Liver (tissue), 9 donors: ENCODE results near the gene RAB5A. TPM values are rescaled to one million over a fixed set of nuclear protein-coding genes. Genes with fewer than 3 reads are reported as not detected.

ENCODE experiments used
- DNase-seq: peaks from one replicate; pipeline ENCODE4 v3.0.0-alpha.2; 2017; ENCODE audit warnings: low spot score
- H3K27ac ChIP-seq, 2 donors: one replicate each; pipeline ENCODE4 v1.7.0; 2013; ENCODE audit warnings: inconsistent platforms in 2 of 2, low read length in 2 of 2, control low read depth in 1 of 2, low read depth in 1 of 2, mild to moderate bottlenecking in 1 of 2
- H3K27me3 ChIP-seq, 4 donors: one replicate each; pipeline versions ENCODE4 v1.6.1 to v1.7.0; 2013; ENCODE audit warnings: low read length in 3 of 4, inconsistent platforms in 1 of 4, mild to moderate bottlenecking in 1 of 4, moderate library complexity in 1 of 4; ENCODE audit not compliant: control insufficient read depth in 4 of 4, insufficient read depth in 4 of 4
- H3K36me3 ChIP-seq, 4 donors: one replicate each; pipeline versions ENCODE4 v1.6.1 to v1.7.0; 2013; ENCODE audit warnings: low read length in 3 of 4, mild to moderate bottlenecking in 3 of 4, low read depth in 1 of 4, moderate library complexity in 1 of 4; ENCODE audit not compliant: control insufficient read depth in 4 of 4, insufficient read depth in 3 of 4
- H3K4me1 ChIP-seq, 4 donors: one replicate each; pipeline versions ENCODE4 v1.6.1 to v1.7.0; 2013; ENCODE audit warnings: low read length in 3 of 4, mild to moderate bottlenecking in 3 of 4, moderate library complexity in 1 of 4; ENCODE audit not compliant: control insufficient read depth in 4 of 4, insufficient read depth in 4 of 4
- H3K4me3 ChIP-seq, 3 donors: one replicate each; pipeline versions ENCODE4 v1.6.1 to v1.7.0; 2013; ENCODE audit warnings: low read length in 3 of 3, control low read depth in 1 of 3, low read depth in 1 of 3, mild to moderate bottlenecking in 1 of 3
- H3K9ac ChIP-seq, 2 donors: one replicate each; pipeline ENCODE4 v1.7.0; 2013; ENCODE audit warnings: low read length in 2 of 2, mild to moderate bottlenecking in 2 of 2, moderate library complexity in 2 of 2, control low read depth in 1 of 2, low read depth in 1 of 2
- H3K9me3 ChIP-seq, 4 donors: one replicate each; pipeline versions ENCODE4 v1.6.1 to v1.7.0; 2013; ENCODE audit warnings: low read length in 3 of 4; ENCODE audit not compliant: control insufficient read depth in 4 of 4
- EGR1 ChIP-seq, 2 donors: IDR thresholded peaks; 2 replicates each; pipeline ENCODE4 v1.6.1; 2016 to 2018; ENCODE audit warnings: antibody characterized with exemption in 2 of 2, low read depth in 2 of 2
- FOXA1 ChIP-seq: IDR thresholded peaks from 2 replicates; pipeline ENCODE4 v1.6.1; 2016; ENCODE audit warnings: antibody characterized with exemption
- FOXA2 ChIP-seq: IDR thresholded peaks from 2 replicates; pipeline ENCODE4 v1.6.1; 2016; ENCODE audit warnings: antibody characterized with exemption
- GABPA ChIP-seq, 2 donors: IDR thresholded peaks in 1 of 2; conservative IDR thresholded peaks in 1 of 2; 2 replicates each; pipeline ENCODE4 v1.6.1; 2016; ENCODE audit warnings: antibody characterized with exemption in 2 of 2, mild to moderate bottlenecking in 1 of 2, moderate library complexity in 1 of 2
- HNF4A ChIP-seq, 2 donors: conservative IDR thresholded peaks; 2 replicates each; pipeline ENCODE4 v1.6.1; 2016; ENCODE audit warnings: antibody characterized with exemption in 2 of 2, mild to moderate bottlenecking in 2 of 2
- HNF4G ChIP-seq: IDR thresholded peaks from 2 replicates; pipeline ENCODE4 v1.6.1; 2016; ENCODE audit warnings: antibody characterized with exemption
- JUND ChIP-seq, 2 donors: IDR thresholded peaks; 2 replicates each; pipeline ENCODE4 v1.6.1; 2016; ENCODE audit warnings: antibody characterized with exemption in 2 of 2
- NR2F2 ChIP-seq: IDR thresholded peaks from 2 replicates; pipeline ENCODE4 v1.6.1; 2016; ENCODE audit warnings: antibody characterized with exemption
- RAD21 ChIP-seq, 2 donors: IDR thresholded peaks; 2 replicates each; pipeline ENCODE4 v1.6.1; 2016; ENCODE audit warnings: antibody characterized with exemption in 2 of 2, mild to moderate bottlenecking in 2 of 2
- RXRA ChIP-seq, 2 donors: IDR thresholded peaks; 2 replicates each; pipeline ENCODE4 v1.6.1; 2017 to 2018; ENCODE audit warnings: antibody characterized with exemption in 2 of 2, mild to moderate bottlenecking in 1 of 2
- SP1 ChIP-seq: IDR thresholded peaks from 2 replicates; pipeline ENCODE4 v1.6.1; 2018; ENCODE audit warnings: antibody characterized with exemption, mild to moderate bottlenecking
- TAF1 ChIP-seq: conservative IDR thresholded peaks from 2 replicates; pipeline ENCODE4 v1.6.1; 2016; ENCODE audit warnings: antibody characterized with exemption, mild to moderate bottlenecking
- YY1 ChIP-seq: IDR thresholded peaks from 2 replicates; pipeline ENCODE4 v1.6.1; 2016; ENCODE audit warnings: antibody characterized with exemption, mild to moderate bottlenecking
- WGBS: extraction: QIAGEN DNeasy Blood & Tissue Kit; methylation state at CpG from one replicate; pipeline ENCODE4 v1.1.7; 2013; 5-methylcytosine and 5-hydroxymethylcytosine counted together
- polyA plus RNA-seq, 2 donors: library from polyadenylated mRNA; stranded (reverse) in 1 of 2; unstranded in 1 of 2; fragments of 200-250 nt in 1 of 2; fragments of >200 nt in 1 of 2; fragmentation: Nextera tagmentation in 1 of 2; extraction: Ambion mirVana in 1 of 2; gene quantifications; one replicate each; pipeline versions ENCODE4 v1.2.1 to v1.2.3, GENCODE V29; 2013 to 2015
- total RNA-seq, 2 donors: library from RNA; depleted of rRNA; stranded (reverse); fragments of >200 nt; gene quantifications; one replicate each; pipeline ENCODE4 v1.2.3, GENCODE V29; 2014
- TF ChIP-seq, protein P1 (sequence below): IDR thresholded peaks from 2 replicates; pipeline ENCODE4 v1.6.1; 2016; ENCODE audit warnings: antibody characterized with exemption
- TF ChIP-seq, protein P2 (sequence below): IDR thresholded peaks from 2 replicates; pipeline ENCODE4 v1.6.1; 2016; ENCODE audit warnings: antibody characterized with exemption
- TF ChIP-seq, protein P3 (sequence below): fragments of 150-350 bp; IDR thresholded peaks from 2 replicates; pipeline ENCODE4 v1.5.1; 2017; ENCODE audit warnings: improper control_type of control experiment, low read depth, low read length; ENCODE audit not compliant: missing input control
- TF ChIP-seq, protein P4 (sequence below): IDR thresholded peaks from 2 replicates; pipeline ENCODE4 v1.6.1; 2016; ENCODE audit warnings: antibody characterized with exemption, mild to moderate bottlenecking
- TF ChIP-seq, protein P5 (sequence below): IDR thresholded peaks from 2 replicates; pipeline ENCODE4 v1.6.1; 2016; ENCODE audit warnings: antibody characterized with exemption
- donor health status: healthy.
- donor health status: healthy.
- donor health status: healthy.
- donor health status: healthy.
- donor health status: healthy.

The RAB5A gene
- total and polyA plus RNA-seq, 4 donors, result 15.2 to 37.9 (median 25.9) TPM

DNA sequence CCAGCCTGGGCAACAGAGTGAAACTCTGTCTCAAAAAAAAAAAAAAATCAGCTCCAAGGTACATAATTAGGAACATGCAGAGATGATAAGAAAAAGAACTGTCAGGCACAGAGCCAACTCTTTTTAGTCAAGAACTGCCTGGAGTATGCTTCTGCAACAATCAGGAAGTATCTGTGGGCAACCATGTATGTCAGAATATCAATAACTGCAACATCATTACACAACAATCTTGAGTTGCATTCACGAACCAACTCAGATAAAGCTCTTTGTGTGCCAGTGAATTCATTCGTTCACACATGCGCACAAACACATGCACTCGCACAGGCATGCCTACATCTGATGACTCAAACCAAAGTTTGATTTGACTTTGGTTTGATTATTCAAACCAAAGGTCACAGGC is 45.0 kb upstream of the RAB5A start (continued):
- TF ChIP-seq SP1 (no peak), RXRA (IDR thresholded peaks at IDR 0.05) (peak in 1 of 2 donors; percentile 57), JUND (IDR thresholded peaks at IDR 0.05) (peak in 1 of 2 donors; percentile 43), HNF4G (no peak), TAF1 (no peak), FOXA2 (peak; percentile 20), NR2F2 (no peak), RAD21 (IDR thresholded peaks at IDR 0.05) (no peak), FOXA1 (no peak), HNF4A (conservative IDR thresholded peaks at IDR 0.05) (peak in 1 of 2 donors; percentile 36)
- TF ChIP-seq, protein P1, sequence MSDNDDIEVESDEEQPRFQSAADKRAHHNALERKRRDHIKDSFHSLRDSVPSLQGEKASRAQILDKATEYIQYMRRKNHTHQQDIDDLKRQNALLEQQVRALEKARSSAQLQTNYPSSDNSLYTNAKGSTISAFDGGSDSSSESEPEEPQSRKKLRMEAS, result no peak

DNA sequence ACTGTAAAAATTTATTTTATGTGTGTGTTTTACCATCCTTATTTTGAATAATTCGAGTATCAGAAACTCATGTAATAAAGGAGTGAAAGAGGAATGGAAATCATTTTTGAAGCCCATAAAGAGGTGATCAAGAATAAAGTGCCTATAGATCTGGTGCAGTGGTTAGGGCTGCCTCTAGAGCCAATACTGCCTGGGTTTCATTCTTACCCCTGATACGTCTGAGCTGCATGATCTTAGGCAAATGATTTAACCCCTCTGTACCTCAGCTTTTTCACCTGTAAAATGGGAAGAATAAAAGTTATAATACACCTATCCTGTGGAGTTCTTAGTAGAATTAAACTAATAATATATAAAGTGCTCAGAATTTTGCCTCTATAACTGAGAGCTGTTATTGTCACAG is 43.2 kb upstream of the RAB5A start:
- 83% methylated on average over 2 of the region's 2 CpGs for WGBS

More for the DNA sequence above, 43.2 kb upstream of the RAB5A start:
- no peaks in the 10 kb centered on the region for H3K36me3 ChIP-seq
- H3K9me3 ChIP-seq, result no peaks in the 10 kb centered on the region
- no peak overlapping the region for H3K9ac ChIP-seq
- no peak overlapping the region for H3K4me3 ChIP-seq
- no peak for TF ChIP-seq FOXA2
- TF ChIP-seq, protein P1, result no peak
- no peak for TF ChIP-seq HNF4A (conservative IDR thresholded peaks at IDR 0.05)
- TF ChIP-seq RAD21 (IDR thresholded peaks at IDR 0.05), result no peak
- TF ChIP-seq, protein P2, sequence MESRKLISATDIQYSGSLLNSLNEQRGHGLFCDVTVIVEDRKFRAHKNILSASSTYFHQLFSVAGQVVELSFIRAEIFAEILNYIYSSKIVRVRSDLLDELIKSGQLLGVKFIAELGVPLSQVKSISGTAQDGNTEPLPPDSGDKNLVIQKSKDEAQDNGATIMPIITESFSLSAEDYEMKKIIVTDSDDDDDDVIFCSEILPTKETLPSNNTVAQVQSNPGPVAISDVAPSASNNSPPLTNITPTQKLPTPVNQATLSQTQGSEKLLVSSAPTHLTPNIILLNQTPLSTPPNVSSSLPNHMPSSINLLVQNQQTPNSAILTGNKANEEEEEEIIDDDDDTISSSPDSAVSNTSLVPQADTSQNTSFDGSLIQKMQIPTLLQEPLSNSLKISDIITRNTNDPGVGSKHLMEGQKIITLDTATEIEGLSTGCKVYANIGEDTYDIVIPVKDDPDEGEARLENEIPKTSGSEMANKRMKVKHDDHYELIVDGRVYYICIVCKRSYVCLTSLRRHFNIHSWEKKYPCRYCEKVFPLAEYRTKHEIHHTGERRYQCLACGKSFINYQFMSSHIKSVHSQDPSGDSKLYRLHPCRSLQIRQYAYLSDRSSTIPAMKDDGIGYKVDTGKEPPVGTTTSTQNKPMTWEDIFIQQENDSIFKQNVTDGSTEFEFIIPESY, result no peak
- TF ChIP-seq, protein P3, sequence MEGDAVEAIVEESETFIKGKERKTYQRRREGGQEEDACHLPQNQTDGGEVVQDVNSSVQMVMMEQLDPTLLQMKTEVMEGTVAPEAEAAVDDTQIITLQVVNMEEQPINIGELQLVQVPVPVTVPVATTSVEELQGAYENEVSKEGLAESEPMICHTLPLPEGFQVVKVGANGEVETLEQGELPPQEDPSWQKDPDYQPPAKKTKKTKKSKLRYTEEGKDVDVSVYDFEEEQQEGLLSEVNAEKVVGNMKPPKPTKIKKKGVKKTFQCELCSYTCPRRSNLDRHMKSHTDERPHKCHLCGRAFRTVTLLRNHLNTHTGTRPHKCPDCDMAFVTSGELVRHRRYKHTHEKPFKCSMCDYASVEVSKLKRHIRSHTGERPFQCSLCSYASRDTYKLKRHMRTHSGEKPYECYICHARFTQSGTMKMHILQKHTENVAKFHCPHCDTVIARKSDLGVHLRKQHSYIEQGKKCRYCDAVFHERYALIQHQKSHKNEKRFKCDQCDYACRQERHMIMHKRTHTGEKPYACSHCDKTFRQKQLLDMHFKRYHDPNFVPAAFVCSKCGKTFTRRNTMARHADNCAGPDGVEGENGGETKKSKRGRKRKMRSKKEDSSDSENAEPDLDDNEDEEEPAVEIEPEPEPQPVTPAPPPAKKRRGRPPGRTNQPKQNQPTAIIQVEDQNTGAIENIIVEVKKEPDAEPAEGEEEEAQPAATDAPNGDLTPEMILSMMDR, result no peak
- TF ChIP-seq TAF1, result no peak
- TF ChIP-seq NR2F2, result no peak
- no peak for TF ChIP-seq GABPA (IDR thresholded peaks at IDR 0.05 in 1 of 2, conservative IDR thresholded peaks at IDR 0.05 in 1 of 2)
- no peak for TF ChIP-seq FOXA1
- no peak for TF ChIP-seq EGR1 (IDR thresholded peaks at IDR 0.05; ENCODE audit: low read depth in 2 of 2)
- no peak for TF ChIP-seq HNF4G
- TF ChIP-seq RXRA (IDR thresholded peaks at IDR 0.05), result no peak
- TF ChIP-seq, protein P4, sequence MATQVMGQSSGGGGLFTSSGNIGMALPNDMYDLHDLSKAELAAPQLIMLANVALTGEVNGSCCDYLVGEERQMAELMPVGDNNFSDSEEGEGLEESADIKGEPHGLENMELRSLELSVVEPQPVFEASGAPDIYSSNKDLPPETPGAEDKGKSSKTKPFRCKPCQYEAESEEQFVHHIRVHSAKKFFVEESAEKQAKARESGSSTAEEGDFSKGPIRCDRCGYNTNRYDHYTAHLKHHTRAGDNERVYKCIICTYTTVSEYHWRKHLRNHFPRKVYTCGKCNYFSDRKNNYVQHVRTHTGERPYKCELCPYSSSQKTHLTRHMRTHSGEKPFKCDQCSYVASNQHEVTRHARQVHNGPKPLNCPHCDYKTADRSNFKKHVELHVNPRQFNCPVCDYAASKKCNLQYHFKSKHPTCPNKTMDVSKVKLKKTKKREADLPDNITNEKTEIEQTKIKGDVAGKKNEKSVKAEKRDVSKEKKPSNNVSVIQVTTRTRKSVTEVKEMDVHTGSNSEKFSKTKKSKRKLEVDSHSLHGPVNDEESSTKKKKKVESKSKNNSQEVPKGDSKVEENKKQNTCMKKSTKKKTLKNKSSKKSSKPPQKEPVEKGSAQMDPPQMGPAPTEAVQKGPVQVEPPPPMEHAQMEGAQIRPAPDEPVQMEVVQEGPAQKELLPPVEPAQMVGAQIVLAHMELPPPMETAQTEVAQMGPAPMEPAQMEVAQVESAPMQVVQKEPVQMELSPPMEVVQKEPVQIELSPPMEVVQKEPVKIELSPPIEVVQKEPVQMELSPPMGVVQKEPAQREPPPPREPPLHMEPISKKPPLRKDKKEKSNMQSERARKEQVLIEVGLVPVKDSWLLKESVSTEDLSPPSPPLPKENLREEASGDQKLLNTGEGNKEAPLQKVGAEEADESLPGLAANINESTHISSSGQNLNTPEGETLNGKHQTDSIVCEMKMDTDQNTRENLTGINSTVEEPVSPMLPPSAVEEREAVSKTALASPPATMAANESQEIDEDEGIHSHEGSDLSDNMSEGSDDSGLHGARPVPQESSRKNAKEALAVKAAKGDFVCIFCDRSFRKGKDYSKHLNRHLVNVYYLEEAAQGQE, result no peak
- TF ChIP-seq YY1, result no peak
- TF ChIP-seq JUND (IDR thresholded peaks at IDR 0.05), result no peak
- TF ChIP-seq, protein P5, sequence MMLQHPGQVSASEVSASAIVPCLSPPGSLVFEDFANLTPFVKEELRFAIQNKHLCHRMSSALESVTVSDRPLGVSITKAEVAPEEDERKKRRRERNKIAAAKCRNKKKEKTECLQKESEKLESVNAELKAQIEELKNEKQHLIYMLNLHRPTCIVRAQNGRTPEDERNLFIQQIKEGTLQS, result no peak
- TF ChIP-seq SP1, result no peak
- H3K27ac ChIP-seq, result no peak overlapping the region
- DNase-seq, result no peak
- H3K27me3 ChIP-seq, result no peaks in the 10 kb centered on the region
- H3K4me1 ChIP-seq, result peaks cover 4 to 15% (median 12%) of the 10 kb centered on the region in 4 donors
